ENCODE data around the gene TCIRG1. TPM values are rescaled to one million over a fixed set of nuclear protein-coding genes. Genes with fewer than 3 reads are reported as not detected.
"Not testable (repeated sequence)": the region's sequence is repeated elsewhere in the genome, so short reads cannot be mapped to it uniquely, and the experiment has no call there.

The TCIRG1 gene
- total RNA-seq, 1 experiment from 2014 or later: 31.7 TPM

DNA sequence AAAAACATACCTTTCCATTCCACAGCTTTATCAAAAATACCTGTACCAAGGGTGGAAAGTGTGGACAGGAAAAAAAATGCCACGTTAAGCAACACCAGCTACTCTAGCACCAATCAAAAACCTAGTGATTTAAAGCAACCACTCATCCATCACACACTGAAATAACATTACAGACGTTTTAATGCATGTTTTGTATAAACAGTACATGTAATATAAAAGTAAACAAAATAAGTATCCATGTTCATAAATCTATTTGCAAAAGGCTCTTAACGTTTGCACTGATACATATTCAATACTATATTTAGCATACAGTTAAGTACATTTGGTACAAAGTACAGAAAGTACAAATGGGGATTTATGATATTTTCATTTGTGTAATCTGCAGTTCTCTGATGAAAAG is 43.7 kb downstream of the TCIRG1 start:
- no peak for DNase-seq (ENCODE audit: low read depth)

DNA sequence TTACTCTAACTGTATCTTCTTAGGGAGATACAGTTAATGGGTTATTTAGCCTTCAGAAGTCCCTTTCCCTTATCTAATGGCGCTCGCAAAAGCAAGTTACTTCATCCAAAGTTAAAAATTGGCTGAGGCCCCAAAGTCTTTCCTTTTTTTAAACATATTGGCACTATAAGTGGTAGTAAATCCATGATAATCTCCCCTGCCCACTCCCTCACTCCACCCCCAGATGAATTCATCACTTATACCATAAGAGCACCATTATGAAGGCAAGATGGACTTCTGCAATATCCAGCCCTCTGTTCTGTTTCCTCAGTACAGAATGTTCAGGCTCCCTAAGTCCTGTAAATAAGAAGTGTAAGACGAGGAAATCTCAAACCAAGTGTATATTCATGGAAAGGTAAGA is 44.7 kb downstream of the TCIRG1 start:
- DNase-seq (ENCODE audit: low read depth): no peak

DNA sequence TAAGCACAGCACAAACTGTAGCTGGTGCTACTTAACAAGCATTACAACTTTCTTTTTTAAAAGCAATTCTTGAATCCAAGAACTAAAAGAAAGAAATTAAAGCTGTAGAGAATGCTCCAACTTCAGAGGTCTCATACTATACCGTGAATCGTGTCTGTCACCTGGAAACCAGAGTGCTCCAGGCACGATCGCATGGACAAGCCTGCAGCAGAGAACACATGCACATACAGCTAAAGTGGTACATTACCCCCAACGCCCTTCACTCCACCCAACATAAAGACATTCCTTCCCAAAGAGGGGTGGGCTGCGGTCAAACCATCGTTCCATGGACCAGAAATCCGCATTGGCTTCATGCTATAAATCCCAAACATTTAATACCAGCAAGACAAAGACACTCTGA is 50.9 kb downstream of the TCIRG1 start:
- no peak for DNase-seq (ENCODE audit: low read depth)

DNA sequence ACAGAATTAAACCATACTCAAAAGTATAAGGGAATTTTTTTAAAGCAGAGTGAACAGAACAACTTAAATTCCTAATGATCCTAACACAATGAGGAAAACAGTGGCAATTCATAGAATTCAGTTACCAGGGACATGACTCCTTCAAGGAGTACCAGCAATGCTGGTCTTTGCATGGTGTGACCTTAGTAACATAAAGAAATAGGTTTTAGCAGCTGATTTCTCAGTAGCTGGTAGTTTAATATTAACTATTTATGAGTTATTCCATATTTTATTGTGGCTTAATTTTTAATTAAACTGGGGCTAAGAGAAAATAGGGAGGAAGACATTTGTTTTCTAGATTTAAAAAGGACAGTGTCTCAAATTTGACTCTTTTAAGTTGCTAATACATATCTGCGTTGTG is 51.5 kb downstream of the TCIRG1 start:
- DNase-seq (ENCODE audit: low read depth): no peak

DNA sequence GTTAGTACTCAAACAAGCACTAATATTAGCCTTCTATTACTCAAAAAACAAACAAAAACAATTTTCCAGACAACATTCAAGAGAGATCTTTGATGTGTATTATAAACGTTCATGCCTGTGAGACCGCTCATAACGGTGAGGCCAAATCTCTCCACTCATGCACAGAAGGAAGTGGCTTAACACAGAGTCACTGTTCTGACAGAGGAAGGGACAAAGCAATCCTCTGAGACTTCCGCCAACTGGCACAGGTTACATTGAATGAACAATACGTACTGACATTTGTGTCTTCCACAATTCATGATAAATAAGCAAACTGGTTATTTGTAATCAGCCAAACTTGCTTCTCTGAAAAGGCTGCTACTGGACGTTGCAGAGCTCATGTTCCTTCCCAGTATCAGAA is 51.9 kb downstream of the TCIRG1 start:
- DNase-seq (ENCODE audit: low read depth): no peak

DNA sequence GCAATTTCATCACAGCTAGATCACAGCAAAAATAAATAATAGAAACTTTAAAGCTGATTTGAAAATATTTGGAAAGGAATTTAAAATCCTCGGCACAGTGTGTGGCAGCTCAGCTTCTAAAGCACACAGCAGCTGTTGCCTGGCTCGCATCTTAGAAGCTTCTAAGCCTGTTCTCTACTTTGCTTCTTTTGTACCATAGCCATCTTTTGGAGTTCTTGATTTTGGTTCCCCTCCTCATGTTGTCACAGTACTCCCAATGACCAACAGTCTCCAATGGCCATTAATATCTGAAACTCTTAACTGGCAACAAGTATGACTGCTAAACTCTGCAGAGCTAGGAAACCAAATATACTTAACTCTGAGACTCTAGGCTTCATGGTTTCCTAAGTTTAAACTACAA is 53.6 kb downstream of the TCIRG1 start:
- no peak for DNase-seq (ENCODE audit: low read depth)

DNA sequence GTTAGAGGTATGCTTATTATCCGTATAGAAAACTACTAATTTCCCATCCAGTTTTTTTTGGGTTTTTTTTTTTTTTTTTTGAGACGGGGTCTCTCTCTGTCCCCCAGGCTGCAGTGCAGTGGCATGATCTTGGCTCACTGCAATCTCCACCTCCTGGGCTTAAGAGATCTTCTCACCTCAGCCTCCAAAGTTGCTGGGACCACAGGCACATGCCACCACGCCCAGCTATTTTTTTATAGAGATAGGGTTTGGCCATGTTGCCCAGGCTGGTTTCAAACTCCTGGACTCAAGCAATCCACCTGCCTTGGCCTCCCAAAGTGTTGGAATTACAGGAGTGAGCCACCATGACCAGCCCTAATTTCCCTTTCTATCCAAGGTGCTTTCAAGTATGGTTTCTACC is 54.1 kb downstream of the TCIRG1 start:
- not testable (repeated sequence) for DNase-seq (ENCODE audit: low read depth)

DNA sequence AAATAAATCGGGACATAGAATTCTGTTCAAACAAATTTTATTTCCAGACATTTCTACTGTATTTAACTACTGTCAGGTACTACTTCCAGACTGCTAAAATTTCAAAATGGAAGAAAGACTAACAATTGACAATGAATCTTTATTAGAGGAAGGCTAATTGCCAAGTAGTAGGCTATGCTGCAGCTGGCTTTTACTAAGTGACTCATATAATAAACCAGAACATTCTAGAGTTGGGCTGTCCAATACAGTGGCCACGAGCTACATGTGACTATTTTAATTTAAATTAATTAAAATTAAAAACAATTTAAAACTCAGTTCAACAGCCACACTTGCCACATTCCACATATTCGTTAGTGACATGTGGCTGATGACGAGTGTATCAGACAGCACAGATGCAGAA is 54.7 kb downstream of the TCIRG1 start:
- DNase-seq (ENCODE audit: low read depth): no peak

DNA sequence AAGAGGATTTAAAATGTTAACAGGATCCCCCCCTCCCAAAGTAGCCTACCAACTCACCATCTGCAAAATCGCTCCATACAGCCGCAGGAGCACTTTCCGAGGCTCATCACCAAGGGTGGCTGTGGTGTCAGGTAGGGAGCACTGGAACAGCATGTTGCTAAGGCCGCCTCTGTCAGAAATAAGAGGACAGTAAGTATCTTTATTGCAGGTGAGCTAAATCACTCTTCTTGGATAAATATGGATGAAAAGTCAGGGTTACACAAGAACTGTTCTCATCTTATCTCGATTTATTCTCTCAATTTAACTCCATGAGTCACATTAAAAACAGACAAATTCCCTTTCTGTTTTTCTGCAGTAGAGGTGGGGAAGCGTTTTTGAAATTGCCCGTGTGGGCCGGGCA is 58.1 kb downstream of the TCIRG1 start:
- DNase-seq (ENCODE audit: low read depth): no peak

DNA sequence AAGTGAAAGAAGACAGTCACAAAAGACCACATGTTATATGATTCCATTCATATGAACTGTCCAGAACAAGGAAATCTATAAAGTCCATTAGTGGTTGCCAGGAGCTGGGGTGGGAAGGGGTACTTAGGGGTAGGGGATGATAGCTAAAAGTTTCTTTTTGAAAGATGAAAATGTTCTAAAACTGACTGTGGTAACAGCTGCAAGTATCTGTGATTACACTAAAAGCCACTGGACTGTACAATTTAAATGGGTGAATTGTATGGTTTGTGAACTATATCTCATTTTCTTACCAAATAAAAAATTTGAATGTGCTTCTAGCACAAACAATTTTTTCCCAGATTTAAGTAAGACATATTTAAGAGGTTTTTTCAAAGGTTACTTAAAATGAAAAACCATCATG is 60.2 kb downstream of the TCIRG1 start:
- DNase-seq (ENCODE audit: low read depth): no peak

DNA sequence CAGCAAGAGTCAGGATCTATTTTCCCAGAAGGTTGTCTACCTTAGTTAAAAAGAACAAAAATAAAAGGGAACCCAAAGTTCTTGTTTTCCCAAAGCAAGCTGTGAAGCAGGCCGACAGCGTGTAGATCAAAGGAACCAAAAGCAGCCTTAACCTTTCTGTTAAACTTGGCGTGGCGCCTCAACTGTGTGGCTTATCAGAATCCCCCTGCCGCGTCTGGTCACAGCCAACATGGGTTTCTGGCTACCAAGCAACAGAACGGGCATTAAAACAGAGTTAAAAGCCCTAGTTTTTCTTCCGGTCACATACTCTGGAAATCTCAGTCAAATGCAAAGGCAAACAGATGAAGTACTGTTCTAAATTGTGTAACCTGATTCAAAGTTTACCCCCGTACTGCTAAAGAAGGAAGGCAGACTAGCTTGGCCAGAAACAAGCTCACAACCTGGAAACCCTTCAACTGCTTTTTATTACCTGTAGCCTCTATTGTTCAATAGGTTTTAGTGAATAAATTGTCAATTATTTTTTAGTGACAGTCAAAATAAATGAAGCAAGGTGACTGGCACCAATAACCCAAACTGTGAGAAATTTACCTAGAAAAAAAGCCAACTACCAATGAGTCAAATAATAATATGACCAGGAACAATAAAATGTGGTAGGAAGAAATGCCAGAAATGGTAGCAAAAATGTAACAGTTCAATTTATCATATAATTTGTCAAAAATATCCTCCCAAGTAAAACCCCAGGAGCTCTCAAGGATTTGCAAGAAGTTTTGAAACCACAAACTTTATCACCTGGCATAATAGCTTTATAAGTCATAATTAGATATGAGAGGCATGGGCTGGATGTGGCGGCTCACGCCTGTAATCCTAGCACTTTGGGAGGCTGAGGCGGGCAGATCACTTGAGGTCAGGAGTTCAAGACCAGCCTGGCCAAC is 60.9 kb downstream of the TCIRG1 start:
- DNase-seq (ENCODE audit: low read depth): peak; percentile 66

Other genes with a start within 250 kb of the TCIRG1 start
- gene UNC93B1, start 34.9 kb upstream of the TCIRG1 start, total RNA-seq (2014; rRNA removed; shearing (Covaris generic)): 11.7 and 26.5 TPM in 2 replicates
- gene ALDH3B1, start 28.7 kb upstream of the TCIRG1 start, total RNA-seq (2014; rRNA removed; shearing (Covaris generic)): 5.8 and 8.2 TPM in 2 replicates
- gene NDUFS8, start 8.3 kb upstream of the TCIRG1 start, total RNA-seq (2014; rRNA removed; shearing (Covaris generic)): 202 and 241 TPM in 2 replicates
- 11.8 and 14.3 TPM in 2 replicates for gene CHKA, start 82.4 kb downstream of the TCIRG1 start, total RNA-seq (2014; rRNA removed; shearing (Covaris generic))
- gene KMT5B, start 174.3 kb downstream of the TCIRG1 start, total RNA-seq (2014; rRNA removed; shearing (Covaris generic)): 19.5 and 21.0 TPM in 2 replicates
- 32.2 and 46.7 TPM in 2 replicates for gene C11orf24, start 232.9 kb downstream of the TCIRG1 start, total RNA-seq (2014; rRNA removed; shearing (Covaris generic))

Data from Daoy (cell line).